HG03342 (cell line): ENCODE measurements around the gene WDHD1.
"Not testable (repeated sequence)": the region's sequence is repeated elsewhere in the genome, so short reads cannot be mapped to it uniquely, and the experiment has no call there.

Source experiments
- ATAC-seq: cut with Tn5 transposase; IDR thresholded peaks from one replicate; pipeline ENCODE4 v1.9.1; 2021; ENCODE audit warnings: mild to moderate bottlenecking, moderate library complexity; ENCODE audit not compliant: unreplicated experiment

The WDHD1 gene, protein sequence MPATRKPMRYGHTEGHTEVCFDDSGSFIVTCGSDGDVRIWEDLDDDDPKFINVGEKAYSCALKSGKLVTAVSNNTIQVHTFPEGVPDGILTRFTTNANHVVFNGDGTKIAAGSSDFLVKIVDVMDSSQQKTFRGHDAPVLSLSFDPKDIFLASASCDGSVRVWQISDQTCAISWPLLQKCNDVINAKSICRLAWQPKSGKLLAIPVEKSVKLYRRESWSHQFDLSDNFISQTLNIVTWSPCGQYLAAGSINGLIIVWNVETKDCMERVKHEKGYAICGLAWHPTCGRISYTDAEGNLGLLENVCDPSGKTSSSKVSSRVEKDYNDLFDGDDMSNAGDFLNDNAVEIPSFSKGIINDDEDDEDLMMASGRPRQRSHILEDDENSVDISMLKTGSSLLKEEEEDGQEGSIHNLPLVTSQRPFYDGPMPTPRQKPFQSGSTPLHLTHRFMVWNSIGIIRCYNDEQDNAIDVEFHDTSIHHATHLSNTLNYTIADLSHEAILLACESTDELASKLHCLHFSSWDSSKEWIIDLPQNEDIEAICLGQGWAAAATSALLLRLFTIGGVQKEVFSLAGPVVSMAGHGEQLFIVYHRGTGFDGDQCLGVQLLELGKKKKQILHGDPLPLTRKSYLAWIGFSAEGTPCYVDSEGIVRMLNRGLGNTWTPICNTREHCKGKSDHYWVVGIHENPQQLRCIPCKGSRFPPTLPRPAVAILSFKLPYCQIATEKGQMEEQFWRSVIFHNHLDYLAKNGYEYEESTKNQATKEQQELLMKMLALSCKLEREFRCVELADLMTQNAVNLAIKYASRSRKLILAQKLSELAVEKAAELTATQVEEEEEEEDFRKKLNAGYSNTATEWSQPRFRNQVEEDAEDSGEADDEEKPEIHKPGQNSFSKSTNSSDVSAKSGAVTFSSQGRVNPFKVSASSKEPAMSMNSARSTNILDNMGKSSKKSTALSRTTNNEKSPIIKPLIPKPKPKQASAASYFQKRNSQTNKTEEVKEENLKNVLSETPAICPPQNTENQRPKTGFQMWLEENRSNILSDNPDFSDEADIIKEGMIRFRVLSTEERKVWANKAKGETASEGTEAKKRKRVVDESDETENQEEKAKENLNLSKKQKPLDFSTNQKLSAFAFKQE

DNA sequence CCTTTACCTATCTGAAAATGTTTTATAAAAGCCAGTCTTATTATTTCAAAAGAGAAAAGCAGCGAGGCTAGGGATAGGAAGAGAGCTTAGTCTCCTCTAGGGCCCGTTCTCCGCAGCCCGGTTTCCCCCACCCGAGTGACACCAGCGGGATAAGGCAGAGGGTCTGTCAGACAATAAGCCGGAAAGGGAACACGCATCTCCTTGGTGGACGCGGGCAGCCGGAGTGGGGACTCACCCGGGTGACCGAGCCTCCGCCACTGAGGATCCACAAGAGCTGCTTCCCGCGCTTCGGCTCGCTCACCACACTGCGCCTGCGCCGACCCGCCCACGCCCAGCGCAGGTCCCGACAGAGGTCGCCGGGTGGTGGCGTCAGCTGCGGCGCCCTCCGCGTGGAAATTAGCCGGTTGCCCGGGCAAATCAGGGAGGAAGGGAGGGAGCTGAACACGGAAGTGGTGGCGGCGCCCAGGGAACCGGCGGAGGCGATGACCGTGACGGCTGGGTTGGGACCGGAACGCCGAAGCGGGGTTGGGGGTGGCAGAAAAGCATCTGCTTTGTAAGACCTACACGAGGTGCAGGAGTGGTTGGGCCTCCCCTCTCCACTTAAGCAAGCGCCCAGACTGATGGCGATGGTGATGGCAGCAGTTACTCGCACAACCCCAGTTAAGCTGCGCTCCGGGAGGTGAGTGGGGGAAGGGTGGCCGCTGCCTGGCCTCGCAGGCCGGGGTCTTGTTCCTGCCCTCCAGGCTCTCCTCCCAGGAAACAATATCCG, at the start of gene WDHD1, which contains the start of gene SOCS4:
Gene WDHD1, minus strand, starts transcription at position 307 of the 769 bp plus-strand sequence. CDS start 312 bp downstream, outside the sequence.
Gene SOCS4, plus strand, starts transcription at position 444 of the 769 bp plus-strand sequence. CDS start 15,806 bp downstream, outside the sequence.
- ATAC-seq, result peak; percentile 87

DNA sequence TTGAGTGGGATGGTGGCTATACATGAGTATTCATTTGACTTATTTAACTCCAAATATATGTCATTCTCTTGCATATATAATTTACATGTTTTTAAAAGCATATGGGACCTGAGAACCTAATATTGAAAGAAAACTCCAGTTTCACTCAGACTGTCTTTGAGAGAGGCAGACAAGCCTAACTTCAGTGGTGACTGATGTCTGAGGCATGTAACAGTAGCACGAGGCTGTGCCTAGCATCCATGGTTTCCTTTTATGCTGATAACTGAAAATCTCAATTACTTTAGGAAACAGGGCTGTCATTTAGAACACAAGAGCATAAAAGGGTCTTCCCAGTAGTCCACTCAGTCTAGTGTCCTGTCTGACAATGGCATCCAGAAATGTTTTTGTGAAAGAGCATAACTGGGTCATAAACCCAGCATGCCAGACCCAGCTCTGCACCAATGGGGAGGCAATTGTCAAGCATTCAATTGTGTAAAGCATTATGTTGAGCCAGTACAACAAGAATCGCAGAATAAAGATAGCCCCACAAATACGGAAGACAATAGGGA, 48.8 kb upstream of the WDHD1 start:
- no peak for ATAC-seq

DNA sequence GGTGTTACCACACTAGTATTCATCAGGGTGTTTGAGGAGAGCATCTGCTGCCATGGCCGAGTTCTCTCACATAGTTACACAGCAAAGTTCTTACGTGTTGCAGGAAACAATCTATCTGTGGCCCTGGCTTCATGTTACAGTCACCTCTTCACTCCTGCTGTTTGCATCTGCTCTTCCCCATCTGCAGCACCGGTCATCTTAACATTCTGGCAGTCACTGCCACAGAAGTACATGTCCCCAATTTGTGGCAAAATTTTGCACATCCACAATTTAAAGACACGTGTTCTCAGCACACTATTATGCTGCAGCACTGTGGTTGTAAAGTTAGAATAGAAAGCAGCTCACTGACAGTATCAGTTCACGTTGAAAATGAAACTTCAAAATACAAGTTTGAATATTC, 47.8 kb upstream of the WDHD1 start:
- ATAC-seq, result peak; percentile 39

DNA sequence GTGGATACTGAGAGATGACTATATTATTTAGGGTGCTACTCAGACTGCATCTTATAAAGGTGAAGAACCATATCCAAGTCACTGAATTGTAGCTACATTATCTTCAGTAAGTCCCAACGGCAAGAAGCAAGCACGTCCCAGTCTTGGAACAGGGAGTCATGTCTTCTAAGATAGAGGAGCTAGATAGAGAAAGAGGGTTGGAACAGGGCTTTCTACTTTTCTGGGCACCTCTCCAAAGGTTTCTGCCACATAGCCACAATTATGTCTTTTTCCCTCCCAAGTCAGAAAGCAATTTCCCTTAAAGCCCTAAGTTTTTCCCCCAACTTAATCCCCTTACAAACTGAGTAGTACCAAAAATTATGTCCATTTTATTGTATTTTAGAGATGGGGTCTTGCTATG, 47.0 kb upstream of the WDHD1 start:
- no peak for ATAC-seq

DNA sequence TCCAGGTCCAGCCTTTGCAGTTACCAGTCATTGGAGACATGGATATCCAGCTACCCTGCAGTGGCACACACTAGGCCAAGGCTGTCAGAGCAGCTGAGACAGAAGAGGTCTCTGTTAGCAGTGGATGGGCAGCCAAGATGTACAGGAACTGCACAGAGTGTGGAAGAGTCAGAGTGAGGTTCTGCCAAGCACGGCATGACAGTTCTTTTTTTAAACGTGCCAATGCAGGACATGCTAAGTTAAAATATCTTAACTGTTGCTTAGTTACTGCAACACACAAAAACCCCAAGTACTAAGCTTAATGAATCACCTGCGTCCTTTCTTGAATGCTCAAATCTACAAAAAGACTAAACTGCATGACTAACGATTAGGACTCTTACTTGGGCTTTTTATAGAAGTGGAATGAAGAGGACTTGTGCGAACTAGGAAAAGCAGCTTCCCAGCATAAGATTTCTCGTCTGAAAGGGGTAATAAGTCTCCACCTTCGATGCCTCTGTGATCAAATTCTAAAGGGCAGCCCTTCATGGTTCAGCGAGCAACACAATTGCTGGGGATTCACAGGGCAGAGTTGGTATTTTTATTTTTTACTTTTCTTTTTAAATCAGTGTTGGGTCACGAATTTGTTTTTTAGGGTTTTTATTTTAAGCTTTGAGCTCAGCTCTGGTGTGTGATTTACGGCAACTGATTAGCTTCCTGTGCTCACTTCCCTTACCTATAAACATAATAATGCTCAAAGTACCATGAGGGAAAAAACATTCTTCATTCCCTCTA, 45.2 kb upstream of the WDHD1 start:
- peak; percentile 49 for ATAC-seq

DNA sequence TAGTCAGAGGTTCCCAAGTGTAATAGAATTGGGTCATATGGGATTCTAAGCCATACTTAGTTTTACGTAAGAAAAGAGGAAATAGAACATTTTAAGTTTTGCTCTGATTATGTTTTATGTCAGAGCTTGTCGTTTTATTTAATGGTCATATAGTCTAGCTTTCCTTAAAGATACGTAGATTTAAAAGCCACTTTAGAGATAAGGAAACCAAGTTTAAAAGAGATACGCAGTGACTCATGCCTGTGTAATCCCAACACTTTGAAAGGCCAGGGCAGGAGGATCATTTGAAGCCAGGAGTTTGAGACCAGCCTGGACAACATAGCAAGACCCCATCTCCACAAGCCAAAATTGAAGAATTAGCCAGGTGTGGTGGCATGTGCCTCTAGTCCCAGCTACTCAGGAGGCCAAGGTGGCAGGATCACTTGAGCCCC, 44.1 kb upstream of the WDHD1 start:
- no peak for ATAC-seq

DNA sequence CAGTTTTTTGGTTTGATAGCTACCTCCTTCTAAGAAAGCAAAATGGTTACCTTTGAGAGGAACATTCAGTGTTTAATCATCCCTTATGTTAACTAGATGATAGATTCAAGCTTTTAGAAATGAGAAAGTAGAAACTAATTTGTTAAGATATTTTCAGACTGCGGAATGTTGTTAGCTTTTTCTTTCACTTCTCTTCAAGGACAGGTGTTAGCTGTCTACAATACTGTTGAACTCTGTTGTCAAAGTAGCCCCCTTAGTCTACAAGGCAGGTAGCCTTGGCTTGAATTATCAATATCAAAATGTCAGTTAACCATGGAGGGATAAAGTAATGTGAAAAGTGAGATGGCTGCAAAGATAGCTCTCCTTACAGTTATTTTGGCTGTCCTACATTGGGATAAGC, 39.3 kb upstream of the WDHD1 start:
- ATAC-seq, result no peak

DNA sequence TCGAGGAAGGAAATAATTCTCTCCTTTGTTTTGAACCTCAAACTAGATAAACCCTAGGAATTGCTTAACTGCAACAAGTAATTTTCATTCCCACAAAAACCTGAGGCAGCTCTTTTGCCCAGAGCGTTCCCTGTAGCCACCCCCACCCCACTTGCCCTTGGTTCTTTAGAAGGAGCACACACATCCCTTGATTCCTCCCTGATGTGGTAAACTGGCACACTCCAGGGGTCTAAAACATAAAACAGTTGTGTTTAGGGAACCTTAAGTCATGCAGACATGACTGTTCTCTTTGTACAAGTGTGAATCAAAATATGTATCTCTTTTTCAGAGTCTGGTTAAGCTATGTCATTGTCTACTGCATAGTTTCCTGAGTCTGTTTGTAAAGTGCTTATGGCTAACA, 38.5 kb upstream of the WDHD1 start:
- no peak for ATAC-seq

DNA sequence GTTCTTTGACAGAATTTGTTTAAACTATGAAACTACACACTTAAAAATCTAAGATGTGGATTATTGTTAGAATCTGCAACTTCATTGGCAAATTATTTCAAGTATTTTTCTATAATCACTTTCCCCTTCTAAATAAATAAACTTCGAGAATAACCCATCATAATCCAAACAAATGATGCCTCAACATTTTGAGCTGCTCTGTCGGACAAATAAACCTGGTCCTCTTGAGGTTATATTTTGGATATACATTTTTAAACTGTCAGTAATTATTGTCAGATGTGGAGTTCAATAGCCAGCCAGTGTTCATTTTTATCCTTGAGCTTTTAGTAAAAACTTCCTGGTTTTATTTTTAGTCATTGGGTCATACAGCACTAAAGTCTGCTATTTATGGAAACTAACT, 38.0 kb upstream of the WDHD1 start:
- ATAC-seq, result not testable (repeated sequence)

DNA sequence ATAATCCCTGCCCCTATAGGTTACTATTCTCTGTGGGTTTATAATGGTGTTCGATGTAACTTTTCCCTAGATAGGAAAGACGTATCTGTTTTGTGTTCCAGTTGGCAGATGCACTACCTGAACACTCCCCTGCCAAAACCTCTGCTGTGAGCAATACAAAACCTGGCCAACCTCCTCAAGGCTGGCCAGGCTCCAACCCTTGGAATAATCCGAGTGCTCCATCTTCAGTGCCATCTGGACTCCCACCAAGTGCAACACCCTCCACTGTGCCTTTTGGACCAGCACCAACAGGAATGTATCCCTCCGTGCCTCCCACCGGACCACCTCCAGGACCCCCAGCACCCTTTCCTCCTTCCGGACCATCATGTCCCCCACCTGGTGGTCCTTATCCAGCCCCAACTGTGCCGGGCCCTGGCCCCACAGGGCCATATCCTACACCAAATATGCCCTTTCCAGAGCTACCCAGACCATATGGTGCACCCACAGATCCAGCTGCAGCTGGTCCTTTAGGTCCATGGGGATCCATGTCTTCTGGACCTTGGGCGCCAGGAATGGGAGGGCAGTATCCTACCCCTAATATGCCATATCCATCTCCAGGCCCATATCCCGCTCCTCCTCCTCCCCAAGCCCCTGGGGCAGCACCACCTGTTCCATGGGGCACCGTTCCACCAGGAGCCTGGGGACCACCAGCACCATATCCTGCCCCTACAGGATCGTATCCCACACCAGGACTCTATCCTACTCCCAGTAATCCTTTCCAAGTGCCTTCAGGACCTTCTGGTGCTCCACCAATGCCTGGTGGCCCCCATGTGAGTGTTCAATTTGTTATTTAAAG, 35.8 kb upstream of the WDHD1 start:
- ATAC-seq, result no peak

DNA sequence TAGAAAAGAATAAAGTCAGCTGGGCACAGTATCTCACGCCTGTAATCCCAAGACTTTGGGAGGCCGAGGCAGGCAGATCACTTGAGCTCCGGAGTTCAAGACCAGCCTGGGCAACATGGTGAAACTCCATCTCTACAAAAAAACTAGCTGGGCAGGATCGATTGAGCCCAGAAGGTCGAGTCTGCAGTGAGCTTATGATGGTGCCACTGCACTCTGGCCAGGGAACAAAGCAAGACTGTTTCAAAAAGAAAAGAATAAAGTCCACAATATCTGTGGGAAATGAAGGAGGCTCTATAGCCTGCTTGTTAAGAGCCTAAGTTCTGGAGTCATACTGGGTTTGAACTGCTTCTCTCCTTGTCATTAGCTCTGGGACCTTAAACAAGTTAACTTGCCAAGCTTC, 32.4 kb upstream of the WDHD1 start:
- no peak for ATAC-seq

DNA sequence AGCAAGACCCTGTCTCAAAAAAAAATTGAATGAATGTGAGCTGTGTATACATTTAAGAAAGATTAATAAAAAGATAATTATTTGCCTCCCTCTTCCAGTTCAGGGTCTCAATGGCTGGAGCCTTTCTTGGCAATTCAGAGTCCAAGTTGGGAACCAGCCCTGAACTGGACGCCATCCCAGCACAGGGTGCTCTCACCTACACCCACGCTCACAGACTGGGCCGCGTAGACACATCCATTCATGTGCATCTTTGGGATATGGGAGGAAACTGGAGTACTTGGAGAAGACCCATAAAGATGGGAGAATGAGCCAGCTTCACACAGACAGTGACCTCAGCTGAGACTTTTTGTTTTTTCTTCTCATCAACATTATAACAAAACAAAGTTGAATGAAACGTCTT, 31.0 kb upstream of the WDHD1 start:
- no peak for ATAC-seq

DNA sequence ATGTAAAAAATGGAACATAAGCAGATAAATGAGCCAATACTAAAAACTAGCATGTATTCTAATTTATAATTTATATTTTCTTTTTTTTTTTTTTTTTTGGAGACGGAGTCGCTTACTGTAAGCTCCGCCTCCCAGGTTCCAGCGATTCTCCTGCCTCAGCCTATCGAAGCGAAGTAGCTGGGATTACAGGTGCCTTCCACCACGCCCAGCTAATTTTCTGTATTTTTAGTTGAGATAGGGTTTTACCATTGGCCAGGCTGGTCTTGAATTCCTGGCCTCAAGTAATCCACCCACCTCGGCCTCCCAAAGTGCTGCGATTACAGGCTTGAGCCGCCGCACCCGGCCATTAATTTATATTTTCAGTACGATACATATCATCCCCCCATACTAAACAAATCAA, 27.2 kb upstream of the WDHD1 start:
- no peak for ATAC-seq

DNA sequence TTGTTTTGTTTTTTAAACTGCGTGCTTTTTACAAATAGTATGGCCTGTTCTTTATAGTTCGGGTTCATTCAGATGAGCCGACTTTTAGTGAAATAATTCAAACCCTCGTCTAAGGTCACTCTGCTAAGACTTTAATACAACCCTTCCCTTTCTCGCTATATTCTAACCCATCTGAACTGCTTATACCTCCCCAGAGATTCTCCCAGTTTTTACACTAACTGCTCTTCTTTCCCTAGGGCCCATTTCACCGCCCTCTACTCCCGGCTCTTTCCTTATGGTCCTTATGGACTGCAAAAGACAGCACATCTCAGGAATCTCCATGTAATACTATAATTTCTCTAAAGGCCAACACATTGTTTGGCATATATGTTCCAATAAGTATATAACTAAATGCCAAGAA, 26.6 kb upstream of the WDHD1 start:
- no peak for ATAC-seq

DNA sequence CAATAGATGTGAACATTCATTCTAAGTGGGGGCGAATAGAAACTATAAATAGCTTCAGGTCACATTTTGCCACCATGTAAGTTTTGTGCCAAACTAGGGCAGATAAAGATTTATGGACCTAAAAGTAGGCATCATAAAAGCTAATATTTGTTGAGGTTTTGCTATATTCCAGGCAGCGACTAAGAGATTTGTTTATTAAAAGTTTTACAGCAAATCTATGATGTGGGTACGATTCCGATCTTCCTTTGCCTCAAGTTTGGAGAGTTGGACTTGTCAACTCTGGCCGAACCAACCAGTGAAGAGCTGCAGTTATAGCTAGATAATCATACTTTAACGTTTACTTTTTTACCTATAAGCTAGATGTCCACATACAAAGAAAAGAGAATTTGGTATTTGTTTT, 26.1 kb upstream of the WDHD1 start:
- ATAC-seq, result no peak

DNA sequence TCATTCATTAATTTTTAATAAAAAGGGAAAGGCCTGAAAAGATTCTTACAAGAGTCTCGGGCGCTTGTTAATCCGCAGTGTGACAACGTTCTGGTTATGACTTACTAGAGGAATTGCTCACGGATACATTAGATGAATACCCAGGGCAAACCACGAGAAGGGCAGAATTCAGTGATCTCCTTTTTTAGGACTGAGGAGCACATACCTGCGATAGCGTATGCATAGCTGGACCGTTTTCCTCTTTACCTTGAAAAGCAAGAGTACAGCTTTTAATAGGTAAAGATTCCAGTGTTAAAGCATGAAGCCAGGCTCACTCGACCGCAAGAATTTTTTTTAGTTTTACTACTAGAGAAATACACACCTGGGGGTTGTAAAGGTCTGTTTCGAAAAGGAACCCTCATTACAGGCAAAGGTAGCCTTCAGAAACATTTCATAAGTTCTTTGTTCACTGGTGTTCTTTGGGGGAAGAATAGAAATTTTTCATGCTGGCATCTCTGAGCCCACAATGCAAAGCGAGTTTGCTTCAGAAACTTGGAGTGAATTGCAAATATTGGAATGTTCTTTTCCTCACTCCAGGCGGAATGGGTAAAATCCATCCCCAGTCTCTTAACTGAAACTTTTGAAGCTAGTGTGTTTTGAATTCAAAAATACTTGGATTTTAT, 25.5 kb upstream of the WDHD1 start:
- ATAC-seq, result no peak

DNA sequence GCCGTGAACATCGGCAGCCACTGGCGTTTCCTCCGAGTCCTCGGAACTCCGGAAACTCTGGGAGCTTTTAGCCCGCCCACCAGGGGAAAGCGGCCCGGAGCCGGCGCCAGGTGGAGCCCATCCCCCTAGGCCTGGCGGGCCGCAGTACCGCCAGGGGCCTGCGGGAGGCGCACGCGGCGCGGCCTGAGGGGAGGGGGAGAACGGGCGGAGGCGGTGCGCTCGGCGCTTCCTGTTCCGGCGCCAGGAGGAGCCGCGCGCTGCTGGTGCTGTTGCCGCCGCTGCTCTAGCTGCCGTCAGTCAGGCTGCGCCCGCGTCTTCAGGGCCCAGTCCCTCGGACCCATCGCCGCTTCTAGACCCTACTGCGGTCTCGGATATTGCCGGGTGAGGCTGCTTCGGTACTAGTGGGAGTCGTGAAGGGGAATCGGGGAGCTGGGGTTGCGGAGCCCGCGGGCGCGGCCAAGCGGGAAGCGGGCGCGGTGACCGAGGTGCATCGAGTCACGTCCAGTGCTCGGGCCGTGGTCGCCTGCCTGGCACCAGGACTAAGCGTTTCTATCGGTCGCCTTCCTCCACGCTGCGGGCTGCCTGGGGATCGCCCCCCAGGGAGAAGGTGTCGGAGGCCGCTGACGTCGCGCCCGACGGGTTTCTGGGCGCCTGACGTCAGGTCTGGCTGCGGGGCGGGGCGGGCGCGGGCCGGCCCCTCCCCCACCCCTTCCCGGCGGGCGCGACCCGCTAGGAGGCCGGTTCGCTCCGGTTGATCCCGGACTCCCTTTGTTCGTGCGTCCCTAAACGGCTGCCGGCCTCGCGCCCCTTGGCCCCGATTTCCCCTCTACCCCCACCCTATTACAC, 24.7 kb upstream of the WDHD1 start, which contains the start of gene MAPK1IP1L:
Gene MAPK1IP1L, plus strand, starts transcription at position 225 of the 846 bp plus-strand sequence. CDS start 10,037 bp downstream, outside the sequence.
- peak; percentile 86 for ATAC-seq
